ENCODE results near the gene PREX1. TPM values are rescaled to one million over a fixed set of nuclear protein-coding genes. Genes with fewer than 3 reads are reported as not detected.

PREX1 gene
- total RNA-seq, 2 donors from 2014 or later = 11.5 to 21.7 TPM

DNA sequence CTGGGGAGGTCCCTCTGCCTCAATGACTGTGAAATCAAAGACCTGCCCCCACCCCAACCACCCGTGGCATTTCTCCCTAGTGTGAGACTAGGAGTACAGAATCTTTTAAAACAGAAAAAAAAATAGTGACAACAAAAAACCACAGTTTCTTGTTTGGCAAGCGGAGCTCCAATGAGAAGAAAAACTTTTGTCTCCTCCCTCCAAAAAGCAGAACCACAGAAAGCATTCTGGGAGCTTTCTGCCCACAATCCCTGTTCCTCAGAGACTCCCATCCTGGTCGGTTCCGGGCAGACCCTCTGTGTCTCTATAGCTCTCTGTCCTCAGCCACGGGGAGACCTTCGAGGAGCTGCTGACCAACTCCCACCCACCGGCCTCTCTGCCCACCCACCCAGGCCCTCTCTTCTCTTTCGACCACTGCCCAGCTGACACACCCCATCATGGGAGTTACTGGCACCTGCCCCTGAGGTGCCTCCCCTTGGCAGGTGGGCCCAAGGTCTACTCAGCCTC is 4.9 kb downstream of the PREX1 start:
- H3K4me1 ChIP-seq = peaks cover 0 to 36% of the 10 kb centered on the region in 2 donors
- no peak overlapping the region for H3K4me3 ChIP-seq
- DNase-seq (ENCODE audit: low spot score) = no peak
- no peaks in the 10 kb centered on the region for H3K36me3 ChIP-seq
- no peaks in the 10 kb centered on the region for H3K27me3 ChIP-seq
- no peaks in the 10 kb centered on the region for H3K9me3 ChIP-seq
- no peak overlapping the region for H3K27ac ChIP-seq
- TF ChIP-seq, protein P1, sequence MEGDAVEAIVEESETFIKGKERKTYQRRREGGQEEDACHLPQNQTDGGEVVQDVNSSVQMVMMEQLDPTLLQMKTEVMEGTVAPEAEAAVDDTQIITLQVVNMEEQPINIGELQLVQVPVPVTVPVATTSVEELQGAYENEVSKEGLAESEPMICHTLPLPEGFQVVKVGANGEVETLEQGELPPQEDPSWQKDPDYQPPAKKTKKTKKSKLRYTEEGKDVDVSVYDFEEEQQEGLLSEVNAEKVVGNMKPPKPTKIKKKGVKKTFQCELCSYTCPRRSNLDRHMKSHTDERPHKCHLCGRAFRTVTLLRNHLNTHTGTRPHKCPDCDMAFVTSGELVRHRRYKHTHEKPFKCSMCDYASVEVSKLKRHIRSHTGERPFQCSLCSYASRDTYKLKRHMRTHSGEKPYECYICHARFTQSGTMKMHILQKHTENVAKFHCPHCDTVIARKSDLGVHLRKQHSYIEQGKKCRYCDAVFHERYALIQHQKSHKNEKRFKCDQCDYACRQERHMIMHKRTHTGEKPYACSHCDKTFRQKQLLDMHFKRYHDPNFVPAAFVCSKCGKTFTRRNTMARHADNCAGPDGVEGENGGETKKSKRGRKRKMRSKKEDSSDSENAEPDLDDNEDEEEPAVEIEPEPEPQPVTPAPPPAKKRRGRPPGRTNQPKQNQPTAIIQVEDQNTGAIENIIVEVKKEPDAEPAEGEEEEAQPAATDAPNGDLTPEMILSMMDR (IDR thresholded peaks at IDR 0.05) = no peak

- Histone ChIP-seq H3K36me3 (no peaks in the 10 kb centered on the region), H3K27me3 (no peaks in the 10 kb centered on the region), H3K27ac (no peak overlapping the region), H3K9me3 (no peaks in the 10 kb centered on the region), H3K4me3 (no peak overlapping the region), H3K4me1 (peaks cover 0 to 42% of the 10 kb centered on the region in 2 donors)
- no peak for DNase-seq (ENCODE audit: low spot score)
- TF ChIP-seq, protein P1 (IDR thresholded peaks at IDR 0.05) = no peak
Observed at GRCh38 chr20:48822178-48822577, 5.6 kb downstream of the PREX1 start.

GRCh38 chr20:48821261-48821920 is 6.4 kb downstream of the PREX1 start:
- Histone ChIP-seq H3K36me3 (no peaks in the 10 kb centered on the region), H3K4me3 (no peak overlapping the region), H3K4me1 (peaks cover 0 to 42% of the 10 kb centered on the region in 2 donors), H3K27me3 (no peaks in the 10 kb centered on the region), H3K27ac (no peak overlapping the region), H3K9me3 (no peaks in the 10 kb centered on the region)
- no peak for DNase-seq (ENCODE audit: low spot score)
- TF ChIP-seq, protein P1 (IDR thresholded peaks at IDR 0.05) = no peak

- no peak overlapping the region for H3K4me3 ChIP-seq
- DNase-seq (ENCODE audit: low spot score) = no peak
- H3K36me3 ChIP-seq = no peaks in the 10 kb centered on the region
- H3K27ac ChIP-seq = no peak overlapping the region
- TF ChIP-seq, protein P1 (IDR thresholded peaks at IDR 0.05) = no peak
- H3K27me3 ChIP-seq = no peaks in the 10 kb centered on the region
- peaks cover 0 to 42% of the 10 kb centered on the region in 2 donors for H3K4me1 ChIP-seq
- no peaks in the 10 kb centered on the region for H3K9me3 ChIP-seq
Observed at GRCh38 chr20:48820649-48820973, 7.2 kb downstream of the PREX1 start.

DNA sequence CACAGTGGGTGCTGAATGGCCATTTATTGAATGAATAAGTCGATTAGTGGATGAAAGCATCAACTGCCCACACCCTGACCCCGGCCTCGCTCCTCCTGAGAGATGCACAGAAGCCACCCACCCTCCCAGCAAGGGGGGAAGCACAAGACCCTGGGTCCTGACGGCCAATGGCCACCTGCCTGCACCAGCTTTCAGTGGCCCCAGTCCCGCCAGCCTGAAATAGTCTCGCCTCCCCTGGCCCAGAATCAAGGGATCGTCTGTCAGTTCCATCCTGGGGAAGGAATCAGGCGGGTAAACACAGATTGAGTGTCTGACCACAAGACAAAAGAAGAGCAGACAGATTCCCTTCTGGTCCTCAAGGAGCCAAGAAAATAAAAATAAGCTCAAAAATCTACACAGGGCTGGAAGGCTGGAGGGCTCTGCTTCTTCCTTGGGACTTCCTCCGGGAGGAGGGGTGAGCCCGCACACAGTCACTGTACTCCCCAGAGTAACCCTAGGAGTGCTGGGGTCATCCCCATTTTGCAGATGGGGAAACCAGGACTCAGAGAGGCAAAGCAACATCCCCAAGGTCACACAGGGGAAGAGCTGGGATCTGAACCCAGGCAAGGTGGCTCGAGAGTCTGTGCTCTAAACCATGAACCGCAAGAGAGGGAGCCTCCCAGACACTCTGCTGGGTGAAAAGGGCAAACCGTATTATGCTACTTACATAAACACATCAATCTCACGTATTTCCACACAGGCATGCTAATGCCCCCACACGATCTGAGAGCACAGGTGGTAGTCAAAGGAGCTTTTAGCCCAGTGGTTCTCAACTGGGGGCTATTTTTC is 7.8 kb downstream of the PREX1 start:
- peaks cover 0 to 41% of the 10 kb centered on the region in 2 donors for H3K4me1 ChIP-seq
- DNase-seq (ENCODE audit: low spot score) = no peak
- H3K27ac ChIP-seq = no peak overlapping the region
- H3K4me3 ChIP-seq = no peak overlapping the region
- no peaks in the 10 kb centered on the region for H3K36me3 ChIP-seq
- H3K27me3 ChIP-seq = no peaks in the 10 kb centered on the region
- H3K9me3 ChIP-seq = no peaks in the 10 kb centered on the region
- TF ChIP-seq, protein P1 (IDR thresholded peaks at IDR 0.05) = no peak
